Esophagus squamous epithelium (tissue), 5 donors: ENCODE results near the gene KRTAP4-4. TPM values are rescaled to one million over a fixed set of nuclear protein-coding genes. Genes with fewer than 3 reads are reported as not detected.
"Not testable (repeated sequence)": the region's sequence is repeated elsewhere in the genome, so short reads cannot be mapped to it uniquely, and the experiment has no call there.

Experiments
- DNase-seq: peaks from one replicate; lab custom pipeline; 2025; lab: John Stamatoyannopoulos, UW
- H3K27ac ChIP-seq, 4 donors: fragments of 200-600 bp; sonication (generic); one replicate each; pipeline ENCODE4 v1.5.1; 2016 to 2019; ENCODE audit warnings: mild to moderate bottlenecking in 1 of 4
- H3K27me3 ChIP-seq, 4 donors: fragments of 200-600 bp; sonication (generic); 1 replicate in 3 of 4; 2 replicates in 1 of 4; pipeline versions ENCODE4 v1.5.1 to v1.6.0; 2017 to 2021; ENCODE audit warnings: antibody characterized with exemption in 1 of 4
- H3K36me3 ChIP-seq, 3 donors: fragments of 200-600 bp; sonication (generic); one replicate each; pipeline ENCODE4 v1.5.1; 2016 to 2019
- H3K4me1 ChIP-seq, 3 donors: fragments of 200-600 bp; sonication (generic); one replicate each; pipeline ENCODE4 v1.5.1; 2017 to 2019
- H3K4me3 ChIP-seq, 4 donors: fragments of 200-600 bp; sonication (generic); 1 replicate in 3 of 4; 2 replicates in 1 of 4; pipeline ENCODE4 v1.5.1; 2016 to 2019; ENCODE audit warnings: mild to moderate bottlenecking in 2 of 4, moderate library complexity in 1 of 4
- H3K9me3 ChIP-seq, 3 donors: fragments of 200-600 bp; sonication (generic); one replicate each; pipeline ENCODE4 v1.5.1; 2016 to 2019
- POLR2A ChIP-seq, 4 donors: fragments of 450-650 bp; IDR thresholded peaks; one replicate each; pipeline ENCODE4 v1.6.1; 2017; ENCODE audit warnings: antibody characterized with exemption in 4 of 4, mild to moderate bottlenecking in 4 of 4, moderate library complexity in 3 of 4
- WGBS, 2 donors: methylation state at CpG; one replicate each; pipeline ENCODE4 v1.1.5; 2018; 5-methylcytosine and 5-hydroxymethylcytosine counted together
- intact Hi-C: fragments of 100-400 bp; cut with DNase I; formaldehyde crosslinking; loops from one replicate; pipeline ENCODE4 v1.15.0; 2022
- total RNA-seq, 4 donors: library from RNA; depleted of rRNA; stranded (reverse); fragments of >200 nt; gene quantifications; one replicate each; pipeline ENCODE4 v1.1.0, GENCODE V29; 2016
- TF ChIP-seq, protein P1 (sequence below), 6 experiments: fragments of 450-650 bp in 4 of 6; fragments of 200-600 bp in 2 of 6; sonication (generic) in 2 of 6; IDR thresholded peaks; one replicate each; pipeline ENCODE4 v1.5.1; 2016 to 2019; ENCODE audit warnings: antibody characterized with exemption in 6 of 6, mild to moderate bottlenecking in 4 of 6, moderate library complexity in 4 of 6
- donor health status: DM: yes; HTN: yes; CAD: no.

The KRTAP4-4 gene
- total RNA-seq, 4 donors from 2014 or later = not detected

DNA sequence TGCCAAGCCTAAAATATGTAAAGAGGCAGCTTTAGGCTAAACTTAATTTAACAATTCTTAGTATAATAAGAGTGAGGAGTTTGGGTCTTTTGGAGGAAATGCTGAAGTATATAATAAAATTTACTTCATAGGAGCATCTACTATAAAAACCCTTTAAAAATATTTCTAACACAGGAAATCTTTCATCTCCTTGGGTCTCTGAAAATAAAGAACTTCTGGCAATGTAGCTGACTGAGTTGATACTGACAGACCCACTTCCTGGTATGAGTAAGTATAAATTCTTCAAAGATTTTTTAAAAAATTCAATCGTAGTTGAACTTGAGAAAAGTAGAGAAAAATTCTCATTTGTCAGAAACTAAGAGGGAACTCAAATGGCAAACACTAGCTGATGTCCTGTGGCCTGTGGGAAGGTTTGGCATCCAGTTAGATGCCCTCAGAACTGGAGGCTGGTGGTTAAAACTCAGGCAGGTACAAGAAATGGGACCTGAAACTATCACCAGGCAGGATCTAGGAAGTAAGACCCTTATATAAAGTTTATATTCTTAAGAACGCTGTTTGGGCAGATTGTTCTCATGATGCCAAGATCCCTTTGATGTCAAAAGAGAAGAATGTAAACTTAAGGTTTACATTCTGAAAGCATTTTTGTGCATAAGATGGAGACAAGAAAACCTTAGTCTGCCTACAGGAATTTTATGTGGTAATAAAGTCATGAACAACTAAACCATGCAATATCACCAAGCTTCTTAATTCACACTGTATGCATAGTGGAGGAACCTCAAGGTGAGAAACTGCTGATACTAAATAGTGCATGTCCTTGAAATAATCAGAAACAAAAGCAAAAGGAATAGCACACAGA lies 26.4 kb downstream of the KRTAP4-4 start:
- no peaks in the 10 kb centered on the region for H3K4me1 ChIP-seq
- no peak overlapping the region for H3K27ac ChIP-seq
- peaks cover 0 to 5% (median 0%) of the 10 kb centered on the region in 4 donors for H3K27me3 ChIP-seq
- no peaks in the 10 kb centered on the region for H3K9me3 ChIP-seq
- intact Hi-C loops = no loop called here
- DNase-seq = no peak
- no peaks in the 10 kb centered on the region for H3K36me3 ChIP-seq
- H3K4me3 ChIP-seq = no peak overlapping the region
- WGBS, 2 donors = 45 to 64% methylated on average over 2 of the region's 2 CpGs
- no peak for TF ChIP-seq POLR2A (IDR thresholded peaks at IDR 0.05)
- TF ChIP-seq, protein P1, sequence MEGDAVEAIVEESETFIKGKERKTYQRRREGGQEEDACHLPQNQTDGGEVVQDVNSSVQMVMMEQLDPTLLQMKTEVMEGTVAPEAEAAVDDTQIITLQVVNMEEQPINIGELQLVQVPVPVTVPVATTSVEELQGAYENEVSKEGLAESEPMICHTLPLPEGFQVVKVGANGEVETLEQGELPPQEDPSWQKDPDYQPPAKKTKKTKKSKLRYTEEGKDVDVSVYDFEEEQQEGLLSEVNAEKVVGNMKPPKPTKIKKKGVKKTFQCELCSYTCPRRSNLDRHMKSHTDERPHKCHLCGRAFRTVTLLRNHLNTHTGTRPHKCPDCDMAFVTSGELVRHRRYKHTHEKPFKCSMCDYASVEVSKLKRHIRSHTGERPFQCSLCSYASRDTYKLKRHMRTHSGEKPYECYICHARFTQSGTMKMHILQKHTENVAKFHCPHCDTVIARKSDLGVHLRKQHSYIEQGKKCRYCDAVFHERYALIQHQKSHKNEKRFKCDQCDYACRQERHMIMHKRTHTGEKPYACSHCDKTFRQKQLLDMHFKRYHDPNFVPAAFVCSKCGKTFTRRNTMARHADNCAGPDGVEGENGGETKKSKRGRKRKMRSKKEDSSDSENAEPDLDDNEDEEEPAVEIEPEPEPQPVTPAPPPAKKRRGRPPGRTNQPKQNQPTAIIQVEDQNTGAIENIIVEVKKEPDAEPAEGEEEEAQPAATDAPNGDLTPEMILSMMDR (IDR thresholded peaks at IDR 0.05) = no peak

DNA sequence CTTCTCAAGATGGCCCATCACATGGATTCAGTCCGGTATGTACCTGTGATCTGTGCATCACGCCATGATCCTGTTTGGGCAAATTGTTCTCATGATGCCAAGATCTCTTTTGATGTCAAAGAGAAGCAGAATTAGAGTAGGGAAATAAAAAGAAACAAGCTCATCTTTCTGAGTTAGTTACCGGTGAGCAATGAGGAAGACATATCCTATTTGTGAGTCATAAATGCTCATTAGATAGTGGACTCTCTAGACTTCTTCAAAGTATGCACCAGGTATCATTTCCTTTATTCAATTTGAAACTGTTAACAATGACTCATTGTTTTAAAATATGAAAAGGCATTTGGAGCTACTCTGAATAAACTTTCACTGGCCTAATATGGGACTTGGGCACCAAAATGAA lies 28.6 kb downstream of the KRTAP4-4 start:
- Histone ChIP-seq H3K27me3 (peaks cover 0 to 5% (median 0%) of the 10 kb centered on the region in 4 donors), H3K4me1 (no peaks in the 10 kb centered on the region), H3K27ac (no peak overlapping the region), H3K9me3 (no peaks in the 10 kb centered on the region), H3K4me3 (no peak overlapping the region), H3K36me3 (no peaks in the 10 kb centered on the region)
- 34 to 53% methylated on average over 3 of the region's 3 CpGs for WGBS, 2 donors
- intact Hi-C loops = no loop called here
- TF ChIP-seq, protein P1 (IDR thresholded peaks at IDR 0.05) = no peak
- no peak for TF ChIP-seq POLR2A (IDR thresholded peaks at IDR 0.05)
- DNase-seq = no peak

DNA sequence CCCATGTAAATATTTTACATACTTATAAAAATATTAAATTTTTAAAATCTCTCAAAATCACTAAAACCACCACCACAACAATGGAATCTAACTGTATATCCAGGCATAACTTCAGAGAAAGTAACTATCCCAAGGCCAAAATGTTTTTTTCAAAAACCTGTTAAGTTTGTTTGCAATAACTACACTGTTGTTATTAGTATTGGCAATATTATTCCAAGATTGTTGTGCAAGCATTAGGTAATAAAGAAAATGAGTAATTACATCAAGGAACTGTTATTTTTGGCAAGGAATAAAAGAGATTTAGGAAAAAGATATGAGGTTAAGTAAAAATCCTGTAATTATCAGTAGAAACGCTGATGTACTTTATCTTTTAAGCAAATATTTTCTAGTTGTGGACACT lies 33.2 kb downstream of the KRTAP4-4 start:
- H3K36me3 ChIP-seq = no peaks in the 10 kb centered on the region
- H3K27me3 ChIP-seq = peaks cover 0 to 13% (median 0%) of the 10 kb centered on the region in 4 donors
- H3K27ac ChIP-seq = no peak overlapping the region
- no peak for DNase-seq
- TF ChIP-seq, protein P1 (IDR thresholded peaks at IDR 0.05) = no peak
- no peak for TF ChIP-seq POLR2A (IDR thresholded peaks at IDR 0.05)
- 35 to 55% methylated on average over 1 of the region's 1 CpG for WGBS, 2 donors
- no peaks in the 10 kb centered on the region for H3K9me3 ChIP-seq
- intact Hi-C loops = no loop called here
- H3K4me3 ChIP-seq = no peak overlapping the region
- H3K4me1 ChIP-seq = no peaks in the 10 kb centered on the region

DNA sequence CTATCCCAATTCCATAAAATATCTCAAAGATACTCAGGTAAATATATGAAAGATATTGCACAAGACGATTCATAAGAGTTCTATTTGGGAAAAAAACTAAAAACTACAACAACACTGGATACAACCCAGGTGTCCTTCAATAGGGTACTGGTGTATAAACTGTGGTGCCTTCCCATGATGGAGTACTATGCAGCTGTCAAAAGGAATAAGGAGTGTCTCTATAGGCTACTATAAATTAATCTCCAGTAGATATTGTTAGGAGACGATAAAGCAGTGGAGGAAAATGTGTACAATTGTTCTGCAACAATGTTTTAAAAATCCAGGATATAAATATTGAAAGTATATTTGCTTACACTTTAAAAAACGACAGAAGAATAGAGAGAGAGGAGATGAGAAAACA lies 34.1 kb downstream of the KRTAP4-4 start:
- WGBS, 2 donors = 88 to 94% methylated on average over 3 of the region's 3 CpGs
- TF ChIP-seq, protein P1 (IDR thresholded peaks at IDR 0.05) = no peak
- TF ChIP-seq POLR2A (IDR thresholded peaks at IDR 0.05) = no peak
- H3K4me3 ChIP-seq = no peak overlapping the region
- DNase-seq = no peak
- H3K36me3 ChIP-seq = no peaks in the 10 kb centered on the region
- H3K27me3 ChIP-seq = peaks cover 0 to 18% (median 0%) of the 10 kb centered on the region in 4 donors
- H3K27ac ChIP-seq = no peak overlapping the region
- no peaks in the 10 kb centered on the region for H3K4me1 ChIP-seq
- H3K9me3 ChIP-seq = no peaks in the 10 kb centered on the region
- intact Hi-C loops = no loop called here

DNA sequence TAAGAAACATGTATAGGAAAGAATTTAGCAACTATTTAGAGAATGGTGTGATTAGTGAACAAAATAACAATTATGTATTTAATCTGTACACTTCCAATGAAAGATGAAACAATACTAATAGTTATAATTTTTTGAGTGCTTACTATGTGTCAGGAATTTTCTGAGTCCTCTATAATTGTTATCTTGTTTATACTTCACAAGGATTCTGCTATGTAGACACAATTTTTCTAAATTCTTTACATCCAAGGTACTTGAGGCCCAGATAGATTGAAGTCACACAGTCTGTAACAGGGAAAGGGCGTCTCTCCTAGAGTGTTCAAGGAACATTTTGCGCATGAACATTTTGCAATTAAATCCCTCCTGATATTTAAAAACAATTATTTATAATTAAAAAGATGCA lies 35.5 kb downstream of the KRTAP4-4 start:
- Histone ChIP-seq H3K4me1 (no peaks in the 10 kb centered on the region), H3K9me3 (no peaks in the 10 kb centered on the region), H3K27ac (no peak overlapping the region), H3K27me3 (peaks cover 0 to 15% (median 0%) of the 10 kb centered on the region in 4 donors), H3K4me3 (no peak overlapping the region), H3K36me3 (no peaks in the 10 kb centered on the region)
- WGBS, 2 donors = 91 to 97% methylated on average over 2 of the region's 2 CpGs
- intact Hi-C loops = no loop called here
- no peak for DNase-seq
- TF ChIP-seq POLR2A (IDR thresholded peaks at IDR 0.05) = no peak
- TF ChIP-seq, protein P1 (IDR thresholded peaks at IDR 0.05) = no peak

DNA sequence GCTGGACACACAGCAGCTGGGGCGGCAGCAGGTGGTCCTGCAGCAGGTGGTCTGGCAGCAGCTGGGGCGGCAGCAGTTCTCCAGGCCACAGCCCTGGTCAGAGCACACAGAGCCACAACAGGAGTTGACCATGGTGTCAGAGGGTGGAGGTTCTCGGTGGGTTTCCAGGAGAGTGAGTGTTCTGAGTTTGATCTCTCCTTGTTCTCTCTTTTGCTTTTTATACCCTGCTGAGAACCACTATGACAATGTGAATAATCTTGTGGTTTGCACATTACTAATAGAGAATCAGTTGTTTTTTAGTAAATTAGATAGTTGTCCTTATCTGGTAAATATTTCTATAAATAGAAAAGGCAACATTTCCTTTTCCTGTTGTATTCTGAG lies 36.6 kb downstream of the KRTAP4-4 start, which contains the start of gene KRTAP4-12:
Gene KRTAP4-12, minus strand, starts transcription at position 192 of the 381 bp plus-strand sequence. Its CDS starts 60 bp downstream, at position 132.
- H3K4me1 ChIP-seq, H3K9me3 ChIP-seq, intact Hi-C loops, H3K27ac ChIP-seq, H3K4me3 ChIP-seq, H3K36me3 ChIP-seq, DNase-seq: not testable (repeated sequence)
- 80 to 100% methylated on average over 1 to 2 of the region's 3 CpGs for WGBS, 2 donors
- H3K27me3 ChIP-seq = peaks cover 0 to 15% (median 0%) of the 10 kb centered on the region in 4 donors

DNA sequence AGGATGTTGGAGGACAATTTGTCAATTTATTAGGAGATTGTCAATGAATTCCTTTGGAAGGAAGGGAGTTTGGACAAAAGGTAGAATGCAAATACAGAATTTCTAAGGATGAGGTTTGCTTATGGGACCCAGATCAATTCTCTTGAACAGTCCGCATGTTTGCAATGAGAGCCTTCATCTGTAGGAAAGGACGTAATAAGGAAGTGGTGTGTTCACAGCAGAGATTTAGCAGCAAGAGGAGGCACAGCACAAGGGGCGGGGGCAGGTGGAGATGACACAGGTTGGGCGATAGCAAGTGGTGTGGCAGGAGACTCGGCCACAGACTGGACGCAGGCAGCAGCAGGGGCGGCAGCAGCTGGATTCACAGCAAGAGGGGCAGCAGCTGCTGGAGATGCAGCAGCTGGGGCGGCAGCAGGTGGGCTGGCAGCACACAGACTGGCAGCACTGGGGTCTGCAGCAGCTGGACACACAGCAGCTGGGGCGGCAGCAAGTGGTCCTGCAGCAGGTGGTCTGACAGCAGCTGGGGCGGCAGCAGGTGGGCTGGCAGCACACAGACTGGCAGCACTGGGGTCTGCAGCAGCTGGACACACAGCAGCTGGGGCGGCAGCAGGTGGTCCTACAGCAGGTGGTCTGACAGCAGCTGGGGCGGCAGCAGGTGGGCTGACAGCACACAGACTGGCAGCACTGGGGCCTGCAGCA lies 37.1 kb downstream of the KRTAP4-4 start:
- peaks cover 0 to 15% (median 0%) of the 10 kb centered on the region in 4 donors for H3K27me3 ChIP-seq
- H3K9me3 ChIP-seq, H3K27ac ChIP-seq, intact Hi-C loops, H3K4me3 ChIP-seq, DNase-seq, H3K36me3 ChIP-seq, H3K4me1 ChIP-seq: not testable (repeated sequence)
- WGBS, 2 donors = 87 to 89% methylated on average over 8 of the region's 12 CpGs
